ENCODE measurements around the gene CLINT1. TPM values are rescaled to one million over a fixed set of nuclear protein-coding genes. Genes with fewer than 3 reads are reported as not detected.

CLINT1 gene
- total RNA-seq, 1 experiment from 2014 or later = 79.6 TPM

- TF ChIP-seq HMGXB4 (CRISPR knock-in tag; IDR thresholded peaks at IDR 0.05) (no peak), ZMAT4 (CRISPR knock-in tag; IDR thresholded peaks at IDR 0.05) (no peak), CTCF (IDR thresholded peaks at IDR 0.05) (no peak), AR (CRISPR knock-in tag; IDR thresholded peaks at IDR 0.05) (no peak), FOXP1 (CRISPR knock-in tag; IDR thresholded peaks at IDR 0.05; ENCODE audit: borderline replicate concordance) (no peak), MLX (CRISPR knock-in tag; IDR thresholded peaks at IDR 0.05) (no peak), FOXP4 (CRISPR knock-in tag; IDR thresholded peaks at IDR 0.05) (no peak)
Observed at GRCh38 chr5:157821822-157822622, 36.9 kb downstream of the CLINT1 start (continued).

GRCh38 chr5:157821405-157821804, 37.5 kb downstream of the CLINT1 start:
- no peak for ATAC-seq
- H3K27ac Mint-ChIP-seq = peak overlapping the region; percentile 88
- no peak for TF ChIP-seq TEAD1 (CRISPR knock-in tag; IDR thresholded peaks at IDR 0.05)
- no peak for TF ChIP-seq PREB (CRISPR knock-in tag; IDR thresholded peaks at IDR 0.05; ENCODE audit: borderline replicate concordance)
- TF ChIP-seq CTCF (IDR thresholded peaks at IDR 0.05) = no peak
- TF ChIP-seq ATF2 (CRISPR knock-in tag; IDR thresholded peaks at IDR 0.05; ENCODE audit: borderline replicate concordance, low read depth) = no peak
- no peak for TF ChIP-seq NFE2L1 (CRISPR knock-in tag; IDR thresholded peaks at IDR 0.05)
- TF ChIP-seq ZNF532 (CRISPR knock-in tag; IDR thresholded peaks at IDR 0.05; ENCODE audit: borderline replicate concordance) = no peak
- no peak for TF ChIP-seq ZNF396 (CRISPR knock-in tag; IDR thresholded peaks at IDR 0.05; ENCODE audit: borderline replicate concordance)

More at GRCh38 chr5:157821405-157821804, 37.5 kb downstream of the CLINT1 start:
- DNase-seq (ENCODE audit: low spot score) = no peak
- Mint-ChIP-seq H3K36me3 (peaks cover 3% of the 10 kb centered on the region), H3K4me1 (peaks cover 45% of the 10 kb centered on the region), H3K9me3 (no peaks in the 10 kb centered on the region), H3K4me3 (no peak overlapping the region), H3K27me3 (ENCODE audit: low read depth) (no peaks in the 10 kb centered on the region)
- POLR2A ChIA-PET = no interaction called here
- CTCF ChIA-PET = no interaction called here

Measured in WTC11 (cell line).